ENCODE results near the gene GTF2IRD1. TPM values are rescaled to one million over a fixed set of nuclear protein-coding genes. Genes with fewer than 3 reads are reported as not detected.
A peak's percentile ranks its signal among the peaks of the same experiment; 100 is the strongest.

Gene GTF2IRD1
- total RNA-seq, 2 experiments from 2014 or later = 4.9 to 6.6 TPM

GRCh38 chr7:74584160-74584954 is 130.7 kb downstream of the GTF2IRD1 start:
- H3K27me3 Mint-ChIP-seq = no peaks in the 10 kb centered on the region
- no peak for DNase-seq
- H3K36me3 Mint-ChIP-seq = no peaks in the 10 kb centered on the region
- intact Hi-C loops (cut with micrococcal nuclease) = no loop called here
- no peaks in the 10 kb centered on the region for H3K4me1 Mint-ChIP-seq (ENCODE audit: low read depth)
- ChIA-PET CTCF (interaction anchor here (1.1 kb wide), 1 partner anchor 17 kb away, joined by 3 read pairs; no protein-coding TSS in a partner anchor), POLR2A (no interaction called here)
- H3K27ac Mint-ChIP-seq = no peak overlapping the region
- no peak overlapping the region for H3K4me3 Mint-ChIP-seq
- no peaks in the 10 kb centered on the region for H3K9me3 Mint-ChIP-seq

- intact Hi-C loops (cut with micrococcal nuclease) = no loop called here
- no peak overlapping the region for H3K27ac Mint-ChIP-seq
- POLR2A ChIA-PET = no interaction called here
Observed at GRCh38 chr7:74585844-74586243, 132.1 kb downstream of the GTF2IRD1 start.

GRCh38 chr7:74586258-74587175 is 132.8 kb downstream of the GTF2IRD1 start:
- POLR2A ChIA-PET = no interaction called here
- H3K27ac Mint-ChIP-seq = no peak overlapping the region
- H3K4me3 Mint-ChIP-seq = no peak overlapping the region
- no peaks in the 10 kb centered on the region for H3K9me3 Mint-ChIP-seq
- intact Hi-C loops (cut with micrococcal nuclease) = no loop called here
- no peak for DNase-seq
- no peaks in the 10 kb centered on the region for H3K36me3 Mint-ChIP-seq
- no peaks in the 10 kb centered on the region for H3K4me1 Mint-ChIP-seq (ENCODE audit: low read depth)
- CTCF ChIA-PET = no interaction called here
- no peaks in the 10 kb centered on the region for H3K27me3 Mint-ChIP-seq

More at GRCh38 chr7:74585844-74586243, 132.1 kb downstream of the GTF2IRD1 start:
- Mint-ChIP-seq H3K4me1 (ENCODE audit: low read depth) (no peaks in the 10 kb centered on the region), H3K9me3 (no peaks in the 10 kb centered on the region), H3K27me3 (no peaks in the 10 kb centered on the region), H3K4me3 (no peak overlapping the region), H3K36me3 (no peaks in the 10 kb centered on the region)
- CTCF ChIA-PET = no interaction called here
- DNase-seq = no peak

GRCh38 chr7:74587435-74588126 is 133.9 kb downstream of the GTF2IRD1 start:
- no peaks in the 10 kb centered on the region for H3K36me3 Mint-ChIP-seq
- no peaks in the 10 kb centered on the region for H3K27me3 Mint-ChIP-seq
- ChIA-PET POLR2A (no interaction called here), CTCF (no interaction called here)
- DNase-seq = no peak
- H3K9me3 Mint-ChIP-seq = no peaks in the 10 kb centered on the region
- H3K27ac Mint-ChIP-seq = no peak overlapping the region
- no peaks in the 10 kb centered on the region for H3K4me1 Mint-ChIP-seq (ENCODE audit: low read depth)
- H3K4me3 Mint-ChIP-seq = no peak overlapping the region
- intact Hi-C loops (cut with micrococcal nuclease) = no loop called here

- H3K4me1 Mint-ChIP-seq (ENCODE audit: low read depth) = no peaks in the 10 kb centered on the region
- ChIA-PET CTCF (no interaction called here), POLR2A (no interaction called here)
- intact Hi-C loops (cut with micrococcal nuclease) = no loop called here
- H3K27me3 Mint-ChIP-seq = no peaks in the 10 kb centered on the region
- H3K27ac Mint-ChIP-seq = no peak overlapping the region
- no peak overlapping the region for H3K4me3 Mint-ChIP-seq
- H3K36me3 Mint-ChIP-seq = no peaks in the 10 kb centered on the region
- H3K9me3 Mint-ChIP-seq = no peaks in the 10 kb centered on the region
- no peak for DNase-seq
Observed at GRCh38 chr7:74590813-74591212, 137.1 kb downstream of the GTF2IRD1 start.

- Mint-ChIP-seq H3K27ac (no peak overlapping the region), H3K4me1 (ENCODE audit: low read depth) (peaks cover 7% of the 10 kb centered on the region)
- intact Hi-C loops (cut with micrococcal nuclease) = no loop called here
Observed at GRCh38 chr7:74598558-74598957, 144.9 kb downstream of the GTF2IRD1 start.

GRCh38 chr7:74599244-74599643 is 145.5 kb downstream of the GTF2IRD1 start:
- ChIA-PET POLR2A (no interaction called here), CTCF (no interaction called here)
- DNase-seq = peak; percentile 34
- H3K4me1 Mint-ChIP-seq (ENCODE audit: low read depth) = peaks cover 7% of the 10 kb centered on the region
- no peak overlapping the region for H3K4me3 Mint-ChIP-seq
- H3K36me3 Mint-ChIP-seq = no peaks in the 10 kb centered on the region
- H3K27ac Mint-ChIP-seq = no peak overlapping the region
- intact Hi-C loops (cut with micrococcal nuclease) = no loop called here
- H3K27me3 Mint-ChIP-seq = no peaks in the 10 kb centered on the region
- no peaks in the 10 kb centered on the region for H3K9me3 Mint-ChIP-seq

More at GRCh38 chr7:74598558-74598957, 144.9 kb downstream of the GTF2IRD1 start:
- CTCF ChIA-PET = no interaction called here
- Mint-ChIP-seq H3K4me3 (no peak overlapping the region), H3K36me3 (no peaks in the 10 kb centered on the region), H3K9me3 (no peaks in the 10 kb centered on the region), H3K27me3 (no peaks in the 10 kb centered on the region)
- POLR2A ChIA-PET = no interaction called here
- DNase-seq = no peak

- POLR2A ChIA-PET = no interaction called here
- Mint-ChIP-seq H3K27ac (no peak overlapping the region), H3K4me3 (no peak overlapping the region), H3K4me1 (ENCODE audit: low read depth) (peaks cover 7% of the 10 kb centered on the region), H3K27me3 (no peaks in the 10 kb centered on the region), H3K36me3 (no peaks in the 10 kb centered on the region), H3K9me3 (no peaks in the 10 kb centered on the region)
- DNase-seq = no peak
- intact Hi-C loops (cut with micrococcal nuclease) = no loop called here
- CTCF ChIA-PET = interaction anchor here (1.0 kb wide), 2 partner anchors 33 to 204 kb away, joined by 3 read pairs; no protein-coding TSS in a partner anchor
Observed at GRCh38 chr7:74604326-74605020, 150.8 kb downstream of the GTF2IRD1 start.

GRCh38 chr7:74606101-74606908 is 152.6 kb downstream of the GTF2IRD1 start:
- Mint-ChIP-seq H3K4me1 (ENCODE audit: low read depth) (peaks cover 7% of the 10 kb centered on the region), H3K27ac (no peak overlapping the region), H3K27me3 (no peaks in the 10 kb centered on the region), H3K4me3 (peak overlapping the region; percentile 45), H3K36me3 (no peaks in the 10 kb centered on the region), H3K9me3 (no peaks in the 10 kb centered on the region)
- peak; percentile 70 for DNase-seq
- intact Hi-C loops (cut with micrococcal nuclease) = no loop called here
- ChIA-PET CTCF (interaction anchor here (1.0 kb wide), 1 partner anchor 45 kb away, joined by 3 read pairs; no protein-coding TSS in a partner anchor), POLR2A (no interaction called here)

- Mint-ChIP-seq H3K27me3 (no peaks in the 10 kb centered on the region), H3K4me1 (ENCODE audit: low read depth) (peaks cover 7% of the 10 kb centered on the region), H3K9me3 (no peaks in the 10 kb centered on the region), H3K36me3 (no peaks in the 10 kb centered on the region), H3K27ac (no peak overlapping the region), H3K4me3 (peak overlapping the region; percentile 45)
- no peak for DNase-seq
- intact Hi-C loops (cut with micrococcal nuclease) = no loop called here
- CTCF ChIA-PET = no interaction called here
- POLR2A ChIA-PET = no interaction called here
Observed at GRCh38 chr7:74606909-74607510, 153.3 kb downstream of the GTF2IRD1 start.

Measured in activated CD4-positive, alpha-beta memory T cell treated with anti-CD3 and anti-CD28 coated beads for 36 hours (primary cell).